ENCODE measurements around the gene SLC16A12.
"Not testable (repeated sequence)": the region's sequence is repeated elsewhere in the genome, so short reads cannot be mapped to it uniquely, and the experiment has no call there.

The SLC16A12 gene

GRCh38 chr10:89475591-89475998, 59.8 kb downstream of the SLC16A12 start:
- no peak for DNase-seq (ENCODE audit: extremely low spot score, insufficient read length, low read depth)
- FAIRE-seq, result no peak

GRCh38 chr10:89475125-89475524, 60.3 kb downstream of the SLC16A12 start:
- FAIRE-seq (no peak), DNase-seq (ENCODE audit: extremely low spot score, insufficient read length, low read depth) (no peak)

DNA sequence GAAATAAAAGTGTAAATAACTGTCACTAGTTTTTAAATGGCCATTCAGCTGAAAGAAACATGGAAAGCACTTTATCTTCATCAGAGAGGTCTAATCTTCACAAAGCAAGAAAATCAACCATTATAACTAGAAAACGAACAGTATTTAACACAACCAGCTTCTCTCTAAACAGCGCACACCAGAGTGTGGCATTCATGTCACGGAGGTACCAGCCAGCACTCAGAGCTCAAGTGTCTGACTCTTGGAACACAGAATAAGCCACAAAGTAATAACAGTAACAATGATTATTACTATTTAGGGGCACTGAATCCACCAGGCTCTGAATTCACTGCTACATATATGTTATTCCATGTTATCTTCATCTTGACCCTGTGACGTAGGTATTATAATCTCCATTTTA, 60.9 kb downstream of the SLC16A12 start:
- DNase-seq (ENCODE audit: extremely low spot score, insufficient read length, low read depth) (no peak), FAIRE-seq (no peak)

- FAIRE-seq, result no peak
- no peak for DNase-seq (ENCODE audit: extremely low spot score, insufficient read length, low read depth)
Observed at GRCh38 chr10:89471110-89471809, 64.1 kb downstream of the SLC16A12 start.

GRCh38 chr10:89470628-89471027, 64.8 kb downstream of the SLC16A12 start:
- DNase-seq (ENCODE audit: extremely low spot score, insufficient read length, low read depth) (no peak), FAIRE-seq (peak; percentile 45)

GRCh38 chr10:89469517-89469916, 65.9 kb downstream of the SLC16A12 start:
- FAIRE-seq (no peak), DNase-seq (ENCODE audit: extremely low spot score, insufficient read length, low read depth) (no peak)

- FAIRE-seq, result no peak
- no peak for DNase-seq (ENCODE audit: extremely low spot score, insufficient read length, low read depth)
Observed at GRCh38 chr10:89468191-89468965, 67.0 kb downstream of the SLC16A12 start.

DNA sequence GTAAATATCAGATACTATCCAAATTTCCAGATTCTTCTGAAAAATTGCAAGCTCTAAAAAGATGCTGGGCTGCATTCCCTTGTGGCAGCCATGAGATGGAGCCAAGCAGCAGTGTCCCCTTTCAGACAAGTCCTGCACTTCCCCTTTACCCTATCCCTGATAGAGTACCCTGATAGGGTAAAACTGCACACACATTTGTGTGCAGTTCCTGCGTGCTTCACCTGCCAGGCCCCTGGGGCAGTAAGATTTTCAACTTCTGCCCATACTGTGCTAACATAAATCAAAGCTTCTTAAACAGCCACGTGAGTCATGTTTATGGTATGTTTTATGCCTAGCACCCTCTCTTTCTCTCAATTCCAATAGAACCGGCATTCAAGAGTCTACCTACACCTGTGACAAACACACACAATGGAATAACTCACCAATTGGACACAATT, 68.8 kb downstream of the SLC16A12 start:
- DNase-seq (ENCODE audit: extremely low spot score, insufficient read length, low read depth) (no peak), FAIRE-seq (no peak)

- FAIRE-seq, result no peak
- DNase-seq (ENCODE audit: extremely low spot score, insufficient read length, low read depth), result no peak
Observed at GRCh38 chr10:89465196-89465595, 70.2 kb downstream of the SLC16A12 start.

DNA sequence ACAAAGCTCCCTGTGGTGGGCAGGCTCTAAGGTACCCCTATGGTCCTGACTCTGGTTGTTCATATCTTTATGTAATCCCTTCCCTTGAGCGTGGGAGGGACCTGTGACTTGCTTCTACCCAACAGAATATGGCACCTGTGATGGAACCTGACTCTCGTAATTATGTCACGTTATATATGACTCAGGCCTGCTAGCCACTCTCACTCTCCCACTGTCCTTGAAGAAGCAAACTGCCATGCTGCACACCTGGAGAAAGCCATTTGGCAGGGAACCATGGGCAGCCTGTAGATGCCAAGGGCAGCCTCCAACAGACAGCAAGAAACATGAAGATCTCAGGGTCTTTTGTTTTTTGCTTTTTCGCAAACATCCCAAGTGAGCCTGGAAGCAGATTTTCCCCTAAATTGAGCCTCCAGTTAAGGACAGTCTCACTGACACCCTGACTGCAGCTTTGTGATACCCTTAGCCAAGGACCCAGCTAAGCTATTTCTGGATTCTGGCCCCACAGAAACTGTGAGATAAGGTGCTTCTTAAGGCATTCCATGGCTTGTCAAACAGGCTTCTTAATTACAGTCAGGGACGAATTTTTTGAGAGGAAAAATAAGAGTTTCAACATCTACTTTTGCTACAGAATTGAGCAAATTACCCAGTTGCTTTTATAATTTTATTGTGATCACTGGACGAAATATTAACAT, 71.4 kb downstream of the SLC16A12 start:
- FAIRE-seq (no peak), DNase-seq (ENCODE audit: extremely low spot score, insufficient read length, low read depth) (no peak)

DNA sequence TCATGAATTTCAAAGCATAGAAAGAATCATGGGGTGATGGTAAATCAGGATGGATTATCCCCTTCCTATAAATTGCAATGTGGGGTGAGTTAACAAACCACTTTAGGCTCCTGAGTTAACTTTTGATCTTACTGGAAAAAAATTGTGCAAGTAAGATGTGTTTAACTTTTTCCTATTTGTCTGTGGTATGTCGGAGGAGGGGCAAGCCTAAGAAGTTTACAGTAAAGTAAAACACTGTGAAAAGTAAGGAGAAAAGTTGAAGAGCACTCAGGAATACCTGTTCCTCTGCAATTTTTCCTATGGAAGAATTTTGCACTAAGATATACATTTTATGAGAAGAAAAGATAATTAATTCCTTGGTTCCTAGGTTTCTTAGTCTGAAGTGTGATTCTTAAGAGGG, 76.6 kb downstream of the SLC16A12 start:
- FAIRE-seq (no peak), DNase-seq (ENCODE audit: extremely low spot score, insufficient read length, low read depth) (no peak)

DNA sequence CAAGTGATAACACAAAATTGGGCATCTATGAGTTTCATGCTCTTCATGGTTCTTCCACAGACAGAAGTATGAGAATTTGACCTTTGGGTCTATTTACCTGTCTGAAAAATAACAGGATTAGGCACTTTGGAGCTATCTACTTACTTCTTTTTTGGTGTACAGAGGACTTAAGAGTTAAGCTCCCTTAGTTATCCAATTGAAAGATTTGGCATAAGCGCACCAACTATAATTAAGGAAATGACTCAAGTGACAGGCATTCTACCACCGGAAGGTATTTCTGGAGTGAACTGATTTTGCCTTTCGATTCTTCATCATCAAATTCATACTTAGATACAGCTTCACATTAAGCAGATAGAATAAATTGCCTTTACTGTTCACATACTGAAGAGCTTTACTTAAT, 77.1 kb downstream of the SLC16A12 start:
- no peak for FAIRE-seq
- DNase-seq (ENCODE audit: extremely low spot score, insufficient read length, low read depth), result no peak

DNA sequence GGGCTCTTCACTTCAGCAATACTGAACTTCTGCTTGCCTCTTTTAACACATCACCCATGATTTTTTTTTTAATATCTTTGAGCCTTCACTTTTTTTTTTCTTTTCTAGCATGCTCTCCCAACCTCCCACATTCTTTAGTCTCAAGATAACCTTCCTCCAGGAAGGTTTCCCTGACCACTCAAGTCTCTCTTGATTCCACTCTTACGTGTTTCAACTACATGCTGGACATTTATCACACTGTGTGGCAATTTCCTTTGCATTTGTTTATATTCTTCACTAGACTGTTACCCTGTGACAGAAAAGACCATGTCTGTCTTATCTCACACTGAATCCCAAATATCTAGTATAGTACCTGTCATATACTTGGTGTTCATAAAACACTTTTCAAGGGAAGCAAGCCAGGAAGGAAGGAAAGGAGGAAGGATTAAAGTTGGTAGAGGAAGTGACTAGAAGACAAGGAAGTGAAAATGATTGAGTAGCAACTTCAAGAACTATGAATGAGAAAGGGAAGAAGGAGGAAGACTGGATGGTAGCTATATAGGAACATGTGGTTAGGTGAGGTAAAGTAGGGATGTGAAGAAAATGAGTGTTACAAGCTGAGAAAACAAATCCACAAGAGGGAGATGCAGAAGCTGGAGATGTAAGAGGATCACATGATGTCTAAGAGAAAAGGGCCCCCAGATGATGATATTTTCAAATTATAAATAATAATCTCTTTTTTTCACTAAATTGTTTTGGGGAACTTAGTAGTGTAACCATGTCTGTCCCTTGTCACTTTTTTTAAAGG, 80.6 kb downstream of the SLC16A12 start:
- FAIRE-seq (no peak), DNase-seq (ENCODE audit: extremely low spot score, insufficient read length, low read depth) (no peak)

DNA sequence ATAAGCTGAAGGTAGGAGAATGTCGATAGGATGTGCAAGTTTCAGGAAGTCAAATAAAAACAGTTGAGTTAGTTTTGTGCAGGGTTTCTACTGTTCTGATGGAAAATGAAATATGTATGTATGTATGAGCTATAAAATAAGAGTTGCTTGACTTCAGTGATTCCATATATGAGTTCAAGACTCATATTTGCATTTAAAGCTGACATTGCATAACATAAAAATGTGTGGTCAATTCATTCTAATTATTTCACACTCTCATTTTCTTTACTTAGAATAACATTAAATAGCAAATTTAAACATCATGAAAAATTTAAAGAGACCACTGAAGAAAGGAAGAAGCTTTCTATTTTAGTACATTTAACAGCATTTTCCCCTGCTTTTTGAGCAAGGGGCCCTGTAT, 83.2 kb downstream of the SLC16A12 start:
- no peak for DNase-seq (ENCODE audit: extremely low spot score, insufficient read length, low read depth)
- no peak for FAIRE-seq

GRCh38 chr10:89450901-89451300, 84.5 kb downstream of the SLC16A12 start:
- no peak for DNase-seq (ENCODE audit: extremely low spot score, insufficient read length, low read depth)
- no peak for FAIRE-seq

- DNase-seq (ENCODE audit: extremely low spot score, insufficient read length, low read depth); FAIRE-seq: not testable (repeated sequence)
Observed at GRCh38 chr10:89444819-89445218, 90.6 kb downstream of the SLC16A12 start.

- DNase-seq (ENCODE audit: extremely low spot score, insufficient read length, low read depth) (no peak), FAIRE-seq (no peak)
Observed at GRCh38 chr10:89442289-89442688, 93.1 kb downstream of the SLC16A12 start.

DNA sequence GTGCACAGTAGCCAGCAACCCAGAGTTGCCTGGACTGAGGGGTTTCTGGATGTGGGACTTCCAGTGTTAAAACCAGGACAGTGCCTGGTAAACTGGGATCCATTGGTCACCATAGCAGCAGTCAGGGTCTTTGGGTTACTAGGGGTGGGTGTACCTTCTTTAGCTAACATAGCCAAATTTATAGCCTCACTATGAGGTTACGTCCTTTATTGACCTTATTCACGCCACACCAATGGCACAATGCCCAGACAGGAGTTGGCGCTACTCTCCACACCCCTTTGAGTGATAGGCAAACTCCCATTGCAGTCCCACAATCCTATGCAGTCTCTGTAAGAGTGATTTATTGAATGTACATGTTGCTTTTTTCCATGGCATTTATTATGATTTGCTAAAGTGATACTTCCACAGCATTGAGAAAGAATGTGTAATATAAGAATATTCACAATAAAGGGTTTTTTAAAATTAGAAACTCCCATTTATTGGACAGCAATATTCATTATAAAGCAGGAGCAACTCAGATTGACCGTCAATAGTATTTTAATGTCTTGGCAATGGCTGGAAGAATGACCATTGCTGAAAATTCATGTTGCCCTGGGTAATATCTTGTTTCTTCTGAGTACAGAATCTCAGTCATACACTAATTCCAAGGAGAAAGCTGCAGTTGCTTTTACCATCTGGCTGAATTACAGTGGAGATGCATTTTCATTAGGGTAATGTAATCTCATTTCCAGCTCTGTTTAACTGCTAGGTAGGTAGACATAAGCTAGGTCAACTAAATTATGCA, 95.0 kb downstream of the SLC16A12 start:
- FAIRE-seq, result no peak
- no peak for DNase-seq (ENCODE audit: extremely low spot score, insufficient read length, low read depth)

DNA sequence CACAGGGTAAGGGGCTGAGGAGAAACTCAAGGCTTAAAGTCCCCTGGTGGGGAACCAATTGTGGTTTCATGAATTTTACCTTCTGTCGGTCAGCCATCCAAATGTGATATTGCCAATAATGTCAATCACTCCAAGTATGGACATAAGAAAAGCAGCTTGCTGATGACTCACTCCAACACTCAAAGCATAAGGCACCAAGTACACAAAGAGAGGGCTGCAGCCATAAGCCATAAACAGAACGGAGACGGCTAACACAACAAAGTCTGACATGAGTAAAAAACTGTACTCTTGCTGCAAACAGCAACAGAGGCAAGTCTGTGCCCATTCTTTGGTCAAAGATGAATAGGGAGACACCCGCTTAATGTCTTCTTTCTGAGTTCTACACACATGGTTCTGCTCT, 96.9 kb downstream of the SLC16A12 start:
- no peak for FAIRE-seq
- DNase-seq (ENCODE audit: extremely low spot score, insufficient read length, low read depth), result no peak

All from GM18507 (cell line).